Mesendoderm (in vitro differentiated cells): ENCODE data around the gene RPS6KA4.

Experiments used
- DNase-seq: peaks from one replicate; pipeline ENCODE4 v3.0.0; 2013
- H2AK5ac ChIP-seq: 2 replicates; pipeline ENCODE4 v1.6.1; 2013; ENCODE audit warnings: low read length, inconsistent platforms
- H2BK120ac ChIP-seq: 2 replicates; pipeline ENCODE4 v1.6.1; 2013; ENCODE audit warnings: low read depth, mild to moderate bottlenecking, low read length, moderate library complexity, mixed read lengths
- H2BK15ac ChIP-seq: replicated peaks from 2 replicates; pipeline ENCODE4 v1.6.1; 2013; ENCODE audit warnings: low read depth, mild to moderate bottlenecking, moderate library complexity
- H2BK5ac ChIP-seq: 2 replicates; pipeline ENCODE4 v1.6.1; 2013; ENCODE audit warnings: low read length, inconsistent platforms
- H3K18ac ChIP-seq: 2 replicates; pipeline ENCODE4 v1.6.1; 2013; ENCODE audit warnings: mild to moderate bottlenecking, low read length, mixed read lengths
- H3K23ac ChIP-seq: one replicate; pipeline ENCODE4 v1.6.1; 2013; ENCODE audit warnings: low read length
- H3K27ac ChIP-seq: 2 replicates; pipeline ENCODE4 v1.5.1; 2013; ENCODE audit warnings: low read depth, mild to moderate bottlenecking, inconsistent platforms, low read length, moderate library complexity
- H3K27me3 ChIP-seq: 2 replicates; pipeline ENCODE4 v1.6.1; 2013; ENCODE audit warnings: low read length, control low read depth, mild to moderate bottlenecking, inconsistent platforms; ENCODE audit not compliant: insufficient read depth, poor library complexity
- H3K36me3 ChIP-seq: 2 replicates; pipeline ENCODE4 v1.6.1; 2013; ENCODE audit warnings: low read length, inconsistent platforms; ENCODE audit not compliant: control insufficient read depth, insufficient read depth
- H3K4ac ChIP-seq: one replicate; pipeline ENCODE4 v1.6.1; 2013; ENCODE audit warnings: low read depth, mild to moderate bottlenecking, low read length, moderate library complexity
- H3K4me1 ChIP-seq: 2 replicates; pipeline ENCODE4 v1.6.1; 2013; ENCODE audit warnings: low read depth, low read length, inconsistent platforms; ENCODE audit not compliant: control insufficient read depth
- H3K4me2 ChIP-seq: 2 replicates; pipeline ENCODE4 v1.6.1; 2013; ENCODE audit warnings: low read length
- H3K4me3 ChIP-seq: 2 replicates; pipeline ENCODE4 v1.5.1; 2013; ENCODE audit warnings: mild to moderate bottlenecking, low read length
- H3K56ac ChIP-seq: one replicate; pipeline ENCODE4 v1.6.1; 2013; ENCODE audit warnings: low read length
- H3K79me1 ChIP-seq: 2 replicates; pipeline ENCODE4 v1.6.1; 2013; ENCODE audit warnings: low read length, inconsistent platforms
- H3K79me2 ChIP-seq: 2 replicates; pipeline ENCODE4 v1.6.1; 2013; ENCODE audit warnings: mild to moderate bottlenecking, low read length; ENCODE audit not compliant: control insufficient read depth, insufficient read depth
- H3K9ac ChIP-seq: 2 replicates; pipeline ENCODE4 v1.6.1; 2013; ENCODE audit warnings: low read length, inconsistent platforms
- H4K5ac ChIP-seq: one replicate; pipeline ENCODE4 v1.6.1; 2013; ENCODE audit warnings: low read length
- H4K8ac ChIP-seq: one replicate; pipeline ENCODE4 v1.6.1; 2013; ENCODE audit warnings: low read depth, mild to moderate bottlenecking, control low read depth, low read length, moderate library complexity
- WGBS: extraction: QIAGEN DNeasy Blood & Tissue Kit; methylation state at CpG from one replicate; pipeline ENCODE4 v1.1.7; 2013; ENCODE audit warnings: low lambda C conversion rate, missing lambda C conversion rate; ENCODE audit not compliant: insufficient coverage; ENCODE audit errors: extremely low coverage; 5-methylcytosine and 5-hydroxymethylcytosine counted together

Gene RPS6KA4

GRCh38 chr11:64406221-64406946 is 47.4 kb downstream of the RPS6KA4 start:
- Histone ChIP-seq H3K4ac (no peak overlapping the region), H3K27ac (peak overlapping the region; percentile 5), H3K27me3 (no peaks in the 10 kb centered on the region), H3K9ac (no peak overlapping the region), H2BK5ac (no peak overlapping the region), H3K79me2 (no peaks in the 10 kb centered on the region), H2BK15ac (no peak overlapping the region), H3K4me3 (no peak overlapping the region), H2AK5ac (no peak overlapping the region), H3K23ac (no peak overlapping the region), H3K4me1 (no peaks in the 10 kb centered on the region), H3K56ac (no peak overlapping the region), H2BK120ac (no peak overlapping the region), H4K5ac (no peak overlapping the region), H3K36me3 (no peaks in the 10 kb centered on the region), H3K79me1 (no peaks in the 10 kb centered on the region), H3K4me2 (no peak overlapping the region), H4K8ac (no peak overlapping the region), H3K18ac (no peak overlapping the region)
- DNase-seq: peak; percentile 54
- WGBS: no CpG with 5 or more reads among the region's 10 CpGs

- no peak overlapping the region for H3K4me2 ChIP-seq
- no peaks in the 10 kb centered on the region for H3K36me3 ChIP-seq
- H2BK15ac ChIP-seq: no peak overlapping the region
- no peak overlapping the region for H3K23ac ChIP-seq
- H4K5ac ChIP-seq: no peak overlapping the region
- no peak overlapping the region for H2BK120ac ChIP-seq
- H3K27ac ChIP-seq: no peak overlapping the region
- H4K8ac ChIP-seq: no peak overlapping the region
- H2BK5ac ChIP-seq: no peak overlapping the region
- H3K4me1 ChIP-seq: no peaks in the 10 kb centered on the region
- no peaks in the 10 kb centered on the region for H3K79me2 ChIP-seq
- no peak overlapping the region for H3K9ac ChIP-seq
- no peak for DNase-seq
- no peak overlapping the region for H3K56ac ChIP-seq
- no peak overlapping the region for H3K18ac ChIP-seq
- H2AK5ac ChIP-seq: no peak overlapping the region
- H3K4ac ChIP-seq: no peak overlapping the region
- no peak overlapping the region for H3K4me3 ChIP-seq
- H3K79me1 ChIP-seq: no peaks in the 10 kb centered on the region
- H3K27me3 ChIP-seq: no peaks in the 10 kb centered on the region
- whole genome bisulfite sequencing: no CpG with 5 or more reads among the region's 11 CpGs
Observed at GRCh38 chr11:64407221-64407620, 48.3 kb downstream of the RPS6KA4 start.

DNA sequence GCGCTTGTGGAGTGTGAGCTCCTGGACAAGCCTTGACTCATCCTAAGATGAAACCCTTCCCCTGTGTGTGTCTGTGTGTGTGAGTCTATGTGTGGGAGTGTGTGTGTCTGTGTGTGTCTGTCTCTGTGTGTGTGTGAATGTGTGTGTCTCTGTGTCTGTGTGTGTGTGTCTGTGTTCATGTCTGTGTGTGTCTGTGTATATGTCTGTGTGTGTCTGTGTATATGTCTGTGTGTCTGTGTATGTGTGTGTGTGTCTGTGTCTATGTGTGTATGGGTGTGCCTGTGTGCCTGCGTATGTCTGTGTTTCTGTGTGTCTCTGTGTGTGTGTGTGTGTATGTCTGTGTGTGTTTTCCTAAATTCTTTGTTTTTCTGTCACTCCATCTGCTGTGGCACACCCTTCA is 48.7 kb downstream of the RPS6KA4 start:
- WGBS: no CpG with 5 or more reads among the region's 2 CpGs
- H2AK5ac ChIP-seq: peak overlapping the region; percentile 43
- H3K79me1 ChIP-seq: no peaks in the 10 kb centered on the region
- H3K36me3 ChIP-seq: no peaks in the 10 kb centered on the region
- H3K18ac ChIP-seq: no peak overlapping the region
- H2BK15ac ChIP-seq: no peak overlapping the region
- no peak for DNase-seq
- H4K5ac ChIP-seq: no peak overlapping the region
- no peaks in the 10 kb centered on the region for H3K27me3 ChIP-seq
- no peak overlapping the region for H3K4me3 ChIP-seq
- no peak overlapping the region for H4K8ac ChIP-seq
- H3K56ac ChIP-seq: no peak overlapping the region
- no peak overlapping the region for H2BK5ac ChIP-seq
- no peaks in the 10 kb centered on the region for H3K4me1 ChIP-seq
- no peak overlapping the region for H3K23ac ChIP-seq
- no peak overlapping the region for H3K4me2 ChIP-seq
- no peaks in the 10 kb centered on the region for H3K79me2 ChIP-seq
- H3K9ac ChIP-seq: no peak overlapping the region
- H2BK120ac ChIP-seq: no peak overlapping the region
- H3K4ac ChIP-seq: no peak overlapping the region
- H3K27ac ChIP-seq: no peak overlapping the region

DNA sequence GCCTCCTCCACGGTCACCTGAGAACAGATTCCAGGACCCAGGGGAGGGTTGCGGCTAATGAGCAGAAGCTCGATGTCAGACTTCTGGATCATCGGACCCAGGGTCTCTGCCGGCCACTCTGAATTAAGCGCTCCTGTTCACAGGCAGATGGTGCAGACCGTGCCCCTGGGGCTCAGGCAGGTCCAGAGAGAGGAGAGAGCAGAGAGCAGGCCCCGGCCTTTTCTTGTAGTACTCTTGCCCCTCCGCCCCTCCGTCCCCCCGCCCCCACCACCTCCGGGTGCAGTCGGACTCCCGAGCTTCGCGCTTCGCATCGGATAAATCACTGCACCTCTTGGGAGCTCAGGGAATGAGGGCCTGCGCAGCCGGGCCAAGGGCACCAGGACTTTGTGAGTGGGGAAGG is 50.3 kb downstream of the RPS6KA4 start:
- H3K27ac ChIP-seq: no peak overlapping the region
- H3K79me2 ChIP-seq: no peaks in the 10 kb centered on the region
- peak overlapping the region; percentile 17 for H3K56ac ChIP-seq
- H2BK120ac ChIP-seq: no peak overlapping the region
- H3K36me3 ChIP-seq: no peaks in the 10 kb centered on the region
- H3K27me3 ChIP-seq: no peaks in the 10 kb centered on the region
- H3K9ac ChIP-seq: no peak overlapping the region
- no CpG with 5 or more reads among the region's 20 CpGs for WGBS
- H2AK5ac ChIP-seq: no peak overlapping the region
- no peak for DNase-seq
- H4K8ac ChIP-seq: no peak overlapping the region
- H3K23ac ChIP-seq: no peak overlapping the region
- H3K4me1 ChIP-seq: no peaks in the 10 kb centered on the region
- H3K4me3 ChIP-seq: no peak overlapping the region
- no peak overlapping the region for H3K18ac ChIP-seq
- no peak overlapping the region for H2BK15ac ChIP-seq
- no peak overlapping the region for H4K5ac ChIP-seq
- H3K4me2 ChIP-seq: no peak overlapping the region
- no peak overlapping the region for H2BK5ac ChIP-seq
- H3K79me1 ChIP-seq: no peaks in the 10 kb centered on the region
- H3K4ac ChIP-seq: no peak overlapping the region

- Histone ChIP-seq H3K27me3 (no peaks in the 10 kb centered on the region), H3K79me1 (no peaks in the 10 kb centered on the region), H3K18ac (no peak overlapping the region), H2BK120ac (no peak overlapping the region), H2BK5ac (no peak overlapping the region), H4K8ac (no peak overlapping the region), H3K4ac (no peak overlapping the region), H3K4me3 (no peak overlapping the region), H4K5ac (no peak overlapping the region), H2AK5ac (no peak overlapping the region), H3K36me3 (no peaks in the 10 kb centered on the region), H3K4me1 (no peaks in the 10 kb centered on the region), H2BK15ac (no peak overlapping the region), H3K27ac (no peak overlapping the region), H3K9ac (no peak overlapping the region), H3K23ac (no peak overlapping the region), H3K56ac (peak overlapping the region; percentile 17), H3K4me2 (no peak overlapping the region), H3K79me2 (no peaks in the 10 kb centered on the region)
- DNase-seq: no peak
- no CpG with 5 or more reads among the region's 16 CpGs for WGBS
Observed at GRCh38 chr11:64409707-64410403, 50.9 kb downstream of the RPS6KA4 start.
